Ectodermal cell (in vitro differentiated cells): Measurements from ENCODE around the gene DMAP1.

Experiments used
- H3K27ac ChIP-seq: 2 replicates; pipeline ENCODE4 v1.7.0; 2013; ENCODE audit warnings: mild to moderate bottlenecking, low read depth, low read length; ENCODE audit not compliant: insufficient read depth, poor library complexity, severe bottlenecking
- H3K27me3 ChIP-seq: 2 replicates; pipeline ENCODE4 v1.7.0; 2013; ENCODE audit warnings: mild to moderate bottlenecking, low read length; ENCODE audit not compliant: insufficient read depth, control insufficient read depth, poor library complexity, severe bottlenecking
- H3K36me3 ChIP-seq: one replicate; pipeline ENCODE4 v1.7.0; 2013; ENCODE audit warnings: low read length; ENCODE audit not compliant: control insufficient read depth, insufficient read depth
- H3K4me1 ChIP-seq: one replicate; pipeline ENCODE4 v1.7.0; 2013; ENCODE audit warnings: low read length; ENCODE audit not compliant: control insufficient read depth, insufficient read depth
- H3K4me3 ChIP-seq: 2 replicates; pipeline ENCODE4 v1.7.0; 2013; ENCODE audit warnings: low read depth, low read length, control low read depth; ENCODE audit not compliant: insufficient read depth
- H3K9me3 ChIP-seq: 2 replicates; pipeline ENCODE4 v1.7.0; 2013; ENCODE audit warnings: mild to moderate bottlenecking, low read length, moderate library complexity; ENCODE audit not compliant: control insufficient read depth
- WGBS, 2 experiments: methylation state at CpG; one replicate each; pipeline ENCODE4 v1.1.7; 2013; ENCODE audit warnings: missing lambda C conversion rate in 2 of 2; 5-methylcytosine and 5-hydroxymethylcytosine counted together

DMAP1 gene

DNA sequence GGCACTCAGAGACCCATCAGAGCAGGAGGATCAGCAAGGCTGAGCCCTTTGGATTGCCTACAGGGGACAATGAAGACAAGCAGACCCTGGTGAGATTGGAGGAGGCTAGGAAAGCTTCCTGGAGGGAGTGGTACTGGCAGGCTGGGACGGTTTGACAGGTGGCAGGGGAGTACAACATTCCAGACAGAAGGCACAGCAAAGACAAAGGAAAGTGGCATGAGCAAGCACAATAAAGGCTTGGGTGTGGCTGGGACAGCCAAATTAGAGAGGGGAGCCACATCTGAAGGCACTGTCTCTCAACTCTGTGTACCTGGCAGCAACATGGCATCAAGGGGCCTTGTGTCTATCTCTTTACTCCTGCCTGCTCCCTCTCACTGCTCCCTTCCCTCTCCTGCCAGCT is 38.2 kb downstream of the DMAP1 start:
- Histone ChIP-seq H3K36me3 (no peaks in the 10 kb centered on the region), H3K27me3 (no peaks in the 10 kb centered on the region)
- WGBS, 2 experiments, result 84 to 93% methylated on average over 1 of the region's 1 CpG

GRCh38 chr1:44251989-44252671 is 38.9 kb downstream of the DMAP1 start:
- no peaks in the 10 kb centered on the region for H3K36me3 ChIP-seq
- H3K4me1 ChIP-seq, result peaks cover 14% of the 10 kb centered on the region
- 94 to 96% methylated on average over 23 of the region's 23 CpGs for WGBS, 2 experiments
- no peaks in the 10 kb centered on the region for H3K9me3 ChIP-seq
- no peak overlapping the region for H3K4me3 ChIP-seq
- no peaks in the 10 kb centered on the region for H3K27me3 ChIP-seq
- no peak overlapping the region for H3K27ac ChIP-seq

More for the DNA sequence above, 38.2 kb downstream of the DMAP1 start:
- Histone ChIP-seq H3K4me3 (no peak overlapping the region), H3K27ac (no peak overlapping the region), H3K4me1 (peaks cover 9% of the 10 kb centered on the region), H3K9me3 (no peaks in the 10 kb centered on the region)

DNA sequence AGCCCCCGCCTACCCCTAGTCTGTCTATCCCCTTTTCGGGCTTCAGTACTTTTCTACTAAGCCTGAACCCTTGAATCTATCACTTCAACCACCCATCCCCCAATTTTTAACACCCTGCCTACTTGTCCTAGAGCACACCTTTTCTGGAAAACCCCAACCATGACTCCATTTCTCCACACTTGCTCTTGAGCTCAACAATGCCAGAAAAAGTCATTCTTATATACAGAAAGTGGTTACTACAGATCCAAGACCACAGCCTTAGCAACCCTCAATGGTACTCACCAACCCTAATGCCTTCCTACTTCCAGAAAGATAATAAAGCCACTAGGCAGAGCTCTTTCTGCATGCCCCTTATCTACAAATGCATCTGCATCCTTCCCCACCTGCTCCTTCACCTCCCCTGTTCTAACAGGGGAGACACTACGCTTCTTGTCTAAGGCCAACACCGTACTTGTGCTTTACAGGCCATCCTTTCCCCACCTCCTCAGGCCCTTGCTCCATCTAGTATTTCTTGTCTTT is 41.2 kb downstream of the DMAP1 start:
- Histone ChIP-seq H3K9me3 (no peaks in the 10 kb centered on the region), H3K4me3 (no peak overlapping the region), H3K27ac (no peak overlapping the region), H3K36me3 (no peaks in the 10 kb centered on the region), H3K4me1 (peaks cover 27% of the 10 kb centered on the region), H3K27me3 (no peaks in the 10 kb centered on the region)
- 90 to 92% methylated on average over 4 of the region's 4 CpGs for WGBS, 2 experiments

- Histone ChIP-seq H3K4me3 (no peak overlapping the region), H3K9me3 (no peaks in the 10 kb centered on the region), H3K36me3 (no peaks in the 10 kb centered on the region), H3K27ac (no peak overlapping the region), H3K27me3 (no peaks in the 10 kb centered on the region), H3K4me1 (peaks cover 25% of the 10 kb centered on the region)
- WGBS, 2 experiments, result 56 to 67% methylated on average over 7 to 8 of the region's 10 CpGs
Measured at GRCh38 chr1:44256762-44257554, 43.7 kb downstream of the DMAP1 start.

DNA sequence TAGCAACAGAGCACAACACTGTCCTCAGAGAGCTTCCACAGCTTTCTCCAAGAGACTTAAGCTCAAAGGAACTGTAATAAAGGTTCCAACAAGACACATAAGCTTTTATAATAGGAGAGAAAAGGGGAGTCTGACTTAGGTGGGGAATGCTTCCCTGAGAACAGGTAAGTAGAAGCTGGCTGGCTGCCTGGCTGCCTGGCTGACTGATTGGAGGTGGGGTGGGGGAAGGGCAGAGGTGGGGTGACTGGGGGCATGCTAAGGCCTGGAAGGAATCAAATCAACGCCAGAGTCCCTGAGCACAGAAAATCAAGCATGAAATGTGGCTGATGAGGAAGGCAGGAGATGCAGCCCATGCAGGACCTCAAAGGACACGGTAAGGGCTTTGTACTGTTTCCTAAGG is 45.8 kb downstream of the DMAP1 start:
- Histone ChIP-seq H3K4me1 (peaks cover 29% of the 10 kb centered on the region), H3K4me3 (no peak overlapping the region), H3K9me3 (no peaks in the 10 kb centered on the region), H3K27ac (no peak overlapping the region), H3K27me3 (no peaks in the 10 kb centered on the region), H3K36me3 (no peaks in the 10 kb centered on the region)
- WGBS, 2 experiments, result 93 to 95% methylated on average over 2 of the region's 2 CpGs

DNA sequence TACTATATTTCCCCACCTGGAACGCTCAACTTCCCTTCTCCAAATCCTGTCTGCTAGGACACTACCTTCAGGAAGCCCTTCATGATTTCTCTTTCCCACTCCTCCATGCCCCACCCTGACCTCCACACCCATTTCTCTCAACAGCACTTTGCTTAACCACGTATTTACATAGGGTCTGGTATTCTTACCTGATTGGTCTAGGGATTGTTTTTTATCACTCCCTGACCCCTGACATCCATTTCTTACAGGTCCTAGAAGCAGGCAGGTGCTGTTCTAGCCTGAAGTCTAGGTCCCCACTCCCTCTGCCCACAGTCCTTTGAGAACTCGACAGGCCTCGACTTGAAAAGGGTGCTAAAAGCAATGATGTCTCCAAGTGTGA is 47.5 kb downstream of the DMAP1 start:
- Histone ChIP-seq H3K36me3 (no peaks in the 10 kb centered on the region), H3K27ac (no peak overlapping the region), H3K4me1 (peaks cover 24% of the 10 kb centered on the region), H3K9me3 (no peaks in the 10 kb centered on the region), H3K4me3 (no peak overlapping the region), H3K27me3 (no peaks in the 10 kb centered on the region)
- WGBS, 2 experiments, result 90 to 91% methylated on average over 4 of the region's 4 CpGs

- no peak overlapping the region for H3K4me3 ChIP-seq
- WGBS, 2 experiments, result 76 to 78% methylated on average over 27 of the region's 27 CpGs
- H3K4me1 ChIP-seq, result peaks cover 24% of the 10 kb centered on the region
- H3K27ac ChIP-seq, result no peak overlapping the region
- H3K27me3 ChIP-seq, result no peaks in the 10 kb centered on the region
- no peaks in the 10 kb centered on the region for H3K36me3 ChIP-seq
- no peaks in the 10 kb centered on the region for H3K9me3 ChIP-seq
Measured at GRCh38 chr1:44261171-44261817, 48.0 kb downstream of the DMAP1 start.

GRCh38 chr1:44261962-44262361 is 48.7 kb downstream of the DMAP1 start:
- Histone ChIP-seq H3K27ac (no peak overlapping the region), H3K4me3 (no peak overlapping the region)

DNA sequence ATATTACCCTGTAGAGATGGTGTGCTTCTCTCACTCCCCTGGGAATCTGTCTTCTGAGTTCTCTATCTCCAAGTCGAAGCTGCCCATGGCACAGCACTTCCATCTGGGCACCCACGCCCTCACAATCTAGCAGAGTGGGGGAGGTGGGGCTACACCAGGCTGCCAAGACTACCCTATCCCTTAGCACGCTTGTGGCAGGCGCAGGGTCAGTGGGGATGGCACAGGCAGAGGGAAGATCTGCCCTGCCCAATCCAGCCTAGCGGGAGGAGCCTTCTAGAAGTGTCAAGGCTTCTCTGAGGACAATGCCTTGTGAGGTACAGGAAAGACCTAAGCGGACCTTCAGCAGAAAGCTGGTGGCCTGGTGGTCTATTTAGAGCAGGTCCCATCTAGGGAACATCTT is 49.1 kb downstream of the DMAP1 start:
- Histone ChIP-seq H3K4me1 (peaks cover 17% of the 10 kb centered on the region), H3K36me3 (no peaks in the 10 kb centered on the region), H3K4me3 (no peak overlapping the region), H3K27ac (no peak overlapping the region), H3K9me3 (no peaks in the 10 kb centered on the region), H3K27me3 (no peaks in the 10 kb centered on the region)
- WGBS, 2 experiments, result 96% methylated on average over 6 of the region's 6 CpGs

More at GRCh38 chr1:44261962-44262361, 48.7 kb downstream of the DMAP1 start:
- Histone ChIP-seq H3K4me1 (peaks cover 21% of the 10 kb centered on the region), H3K36me3 (no peaks in the 10 kb centered on the region), H3K9me3 (no peaks in the 10 kb centered on the region), H3K27me3 (no peaks in the 10 kb centered on the region)
- 89 to 93% methylated on average over 5 of the region's 5 CpGs for WGBS, 2 experiments
